ENCODE measurements around the gene RAF1. TPM values are rescaled to one million over a fixed set of nuclear protein-coding genes. Genes with fewer than 3 reads are reported as not detected.
A peak's percentile ranks its signal among the peaks of the same experiment; 100 is the strongest.

RAF1 gene
- total and polyA plus RNA-seq, 9 of the 15 experiments (the other 6 are each of a cell fraction or from before 2014, with no cell fraction given): 28.0 to 183 (median 85.6) TPM

DNA sequence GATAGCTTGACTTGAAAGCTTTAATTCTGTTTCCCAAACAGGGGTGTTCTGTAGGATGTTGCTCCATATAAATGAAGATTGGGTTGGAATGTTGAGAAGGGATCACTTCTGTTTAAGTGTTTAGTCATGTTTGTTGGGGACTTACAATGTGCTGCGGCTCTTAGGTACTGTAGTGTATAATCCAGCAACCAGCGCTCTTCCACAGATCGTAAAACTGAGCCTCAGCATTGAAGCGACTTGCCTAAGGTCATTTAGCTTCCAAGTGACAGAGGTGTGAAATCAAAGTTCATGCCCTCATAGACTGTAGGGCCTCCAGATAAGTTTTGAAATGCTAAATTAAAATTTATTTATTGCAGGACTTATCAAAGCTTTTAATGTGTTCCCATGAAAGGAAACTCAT lies 105.2 kb downstream of the RAF1 start:
- Histone ChIP-seq H3K9me3 (replicated peaks; ENCODE audit: control insufficient read depth, insufficient read depth, low read depth, low read length) (no peaks in the 10 kb centered on the region), H4K20me1 (replicated peaks; ENCODE audit: control insufficient read depth, insufficient read depth, low read length) (peaks cover 51% of the 10 kb centered on the region), H3K4me3 (peak overlapping the region; percentile 82), H3K36me3 (ENCODE audit: control insufficient read depth, insufficient read depth, low read length) (no peaks in the 10 kb centered on the region), H3K27ac (ENCODE audit: extremely low read depth, low read depth, low read length) (no peak overlapping the region; the same call in 2 of the 3 replicates), H3K27me3 (ENCODE audit: control insufficient read depth in 2 of 2, insufficient read depth in 2 of 2, low read length in 2 of 2) (no peaks in the 10 kb centered on the region), H2AFZ (ENCODE audit: low read depth, low read length) (no peak overlapping the region), H3K79me2 (ENCODE audit: control insufficient read depth, insufficient read depth, low read length) (peaks cover 66% of the 10 kb centered on the region), H3K9me1 (ENCODE audit: control insufficient read depth, insufficient read depth, low read length) (peaks cover 7% of the 10 kb centered on the region), H3K4me2 (ENCODE audit: insufficient read depth, low read length) (peak overlapping the region; percentile 94), H3K9ac (ENCODE audit: insufficient read depth in 1 of 2, low read depth in 2 of 2, low read length in 2 of 2) (peak overlapping the region; percentile 41 to 82; a peak in 3 of 4 replicates), H3K4me1 (replicated peaks in 1 of 2; ENCODE audit: control insufficient read depth in 2 of 2, insufficient read depth in 2 of 2, low read length in 2 of 2) (peaks cover 17 to 27% of the 10 kb centered on the region in 2 experiments)
- 0 out of 2 replicates have a peak, but pooled peaks have one; percentile 18 for TF ChIP-seq L3MBTL2 (IDR thresholded peaks at IDR 0.05)
- TF ChIP-seq MCM5 (IDR thresholded peaks at IDR 0.05; ENCODE audit: low read depth): no peak
- TF ChIP-seq, protein P1, sequence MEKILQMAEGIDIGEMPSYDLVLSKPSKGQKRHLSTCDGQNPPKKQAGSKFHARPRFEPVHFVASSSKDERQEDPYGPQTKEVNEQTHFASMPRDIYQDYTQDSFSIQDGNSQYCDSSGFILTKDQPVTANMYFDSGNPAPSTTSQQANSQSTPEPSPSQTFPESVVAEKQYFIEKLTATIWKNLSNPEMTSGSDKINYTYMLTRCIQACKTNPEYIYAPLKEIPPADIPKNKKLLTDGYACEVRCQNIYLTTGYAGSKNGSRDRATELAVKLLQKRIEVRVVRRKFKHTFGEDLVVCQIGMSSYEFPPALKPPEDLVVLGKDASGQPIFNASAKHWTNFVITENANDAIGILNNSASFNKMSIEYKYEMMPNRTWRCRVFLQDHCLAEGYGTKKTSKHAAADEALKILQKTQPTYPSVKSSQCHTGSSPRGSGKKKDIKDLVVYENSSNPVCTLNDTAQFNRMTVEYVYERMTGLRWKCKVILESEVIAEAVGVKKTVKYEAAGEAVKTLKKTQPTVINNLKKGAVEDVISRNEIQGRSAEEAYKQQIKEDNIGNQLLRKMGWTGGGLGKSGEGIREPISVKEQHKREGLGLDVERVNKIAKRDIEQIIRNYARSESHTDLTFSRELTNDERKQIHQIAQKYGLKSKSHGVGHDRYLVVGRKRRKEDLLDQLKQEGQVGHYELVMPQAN (IDR thresholded peaks at IDR 0.05; ENCODE audit: borderline replicate concordance): no peak
- DNase-seq (ENCODE audit: extremely low read depth in 1 of 4, low spot score in 3 of 4) (peak in 1 of 4 experiments; percentile 47), ATAC-seq (no peak), FAIRE-seq (no peak)
- intact Hi-C loops (cut with micrococcal nuclease): loop anchor here (5.0 kb wide), 2 partner anchors 104 to 284 kb away; partner anchors contain the start of genes RAF1 and RPL32
- 15% methylated on average over 4 of the region's 4 CpGs for WGBS (ENCODE audit: insufficient coverage, low coverage, missing lambda C conversion rate)
- in situ Hi-C loops (cut with MboI): no loop called here
- POLR2A ChIA-PET: interaction anchor here (1.1 to 5.5 kb wide), 8 partner anchors 10 to 318 kb away, joined by 3 to 25 read pairs (median 4); partner anchors contain the start of gene MKRN2OS
- CTCF ChIA-PET (ENCODE audit: low intra/inter-chr PET ratio): no interaction called here
- TSS peak; percentile 33 for BruUV-seq (replicated peaks)

Measured in K562 (cell line).